Lower lobe of right lung (tissue), 2 donors: ENCODE data around the gene WDR77. TPM values are rescaled to one million over a fixed set of nuclear protein-coding genes. Genes with fewer than 3 reads are reported as not detected.

Experiments
- ATAC-seq, 2 donors: fragments of 200-7000 bp; cut with Tn5 transposase; one replicate each; pipeline ENCODE4 v1.9.1; 2020 to 2022; ENCODE audit warnings: mild to moderate bottlenecking in 2 of 2, moderate library complexity in 2 of 2
- DNase-seq: peaks from one replicate; pipeline ENCODE4 v3.0.0-alpha.2; 2020
- H3K27ac ChIP-seq: fragments of 200-600 bp; one replicate; pipeline ENCODE4 v1.8.0; 2022
- H3K27me3 ChIP-seq: fragments of 200-600 bp; one replicate; pipeline ENCODE4 v1.8.0; 2022; ENCODE audit warnings: low read depth
- H3K36me3 ChIP-seq: fragments of 200-600 bp; one replicate; pipeline ENCODE4 v1.8.0; 2022; ENCODE audit warnings: mild to moderate bottlenecking
- H3K4me1 ChIP-seq: fragments of 200-600 bp; one replicate; pipeline ENCODE4 v1.8.0; 2022
- H3K4me3 ChIP-seq: fragments of 200-600 bp; one replicate; pipeline ENCODE4 v1.8.0; 2022; ENCODE audit warnings: mild to moderate bottlenecking
- H3K9me3 ChIP-seq: fragments of 200-600 bp; one replicate; pipeline ENCODE4 v1.8.0; 2022
- CTCF ChIP-seq: fragments of 200-600 bp; IDR thresholded peaks from one replicate; pipeline ENCODE4 v1.8.0; 2022; ENCODE audit warnings: antibody characterized with exemption, mild to moderate bottlenecking
- intact Hi-C: fragments of 100-400 bp; cut with DNase I; formaldehyde crosslinking; loops from one replicate; pipeline ENCODE4 v1.11.0; 2022
- total RNA-seq: library from RNA; stranded (reverse); fragmentation: NEBNext Ultra II Directional; extraction: Animal tissue kit (Norgen Biotek cat#: 25700); gene quantifications from one replicate; pipeline ENCODE4 v1.2.1, GENCODE V29; 2021
- donor health status: DM: no; HTN: yes; CAD: no; lungs with severe emphysema.

WDR77 gene
- total RNA-seq, 1 donor from 2014 or later = 15.1 TPM

- Histone ChIP-seq H3K4me1 (peaks cover 16% of the 10 kb centered on the region), H3K9me3 (no peaks in the 10 kb centered on the region), H3K27me3 (no peaks in the 10 kb centered on the region), H3K27ac (peak overlapping the region; percentile 70), H3K36me3 (no peaks in the 10 kb centered on the region), H3K4me3 (no peak overlapping the region)
- no peak for TF ChIP-seq CTCF
- ATAC-seq = peak; percentile 80
- intact Hi-C loops = loop anchor here (10.0 kb wide), 1 partner anchor 275 kb away; no protein-coding TSS in a partner anchor
- no peak for DNase-seq
Observed at GRCh38 chr1:111489604-111490003, 40.5 kb upstream of the WDR77 start.

GRCh38 chr1:111488669-111489068 is 39.6 kb upstream of the WDR77 start:
- H3K9me3 ChIP-seq = no peaks in the 10 kb centered on the region
- no peak for TF ChIP-seq CTCF
- H3K27ac ChIP-seq = no peak overlapping the region
- no peak for DNase-seq
- no peak for ATAC-seq
- peaks cover 16% of the 10 kb centered on the region for H3K4me1 ChIP-seq
- H3K36me3 ChIP-seq = no peaks in the 10 kb centered on the region
- intact Hi-C loops = loop anchor here (10.0 kb wide), 1 partner anchor 276 kb away; no protein-coding TSS in a partner anchor
- H3K27me3 ChIP-seq = no peaks in the 10 kb centered on the region
- H3K4me3 ChIP-seq = no peak overlapping the region

GRCh38 chr1:111487133-111487532 is 38.1 kb upstream of the WDR77 start:
- Histone ChIP-seq H3K4me1 (peaks cover 16% of the 10 kb centered on the region), H3K4me3 (no peak overlapping the region), H3K27me3 (no peaks in the 10 kb centered on the region), H3K27ac (no peak overlapping the region), H3K36me3 (no peaks in the 10 kb centered on the region), H3K9me3 (no peaks in the 10 kb centered on the region)
- intact Hi-C loops = loop anchor here (10.0 kb wide), 1 partner anchor 278 kb away; no protein-coding TSS in a partner anchor
- DNase-seq (no peak), ATAC-seq (no peak)
- TF ChIP-seq CTCF = no peak

GRCh38 chr1:111486431-111486830 is 37.4 kb upstream of the WDR77 start:
- peaks cover 21% of the 10 kb centered on the region for H3K4me1 ChIP-seq

GRCh38 chr1:111484391-111485026 is 35.5 kb upstream of the WDR77 start:
- no peaks in the 10 kb centered on the region for H3K27me3 ChIP-seq
- H3K27ac ChIP-seq = no peak overlapping the region
- H3K36me3 ChIP-seq = no peaks in the 10 kb centered on the region
- H3K4me1 ChIP-seq = peaks cover 18% of the 10 kb centered on the region
- intact Hi-C loops = loop anchor here (10.0 kb wide), 1 partner anchor 280 kb away; no protein-coding TSS in a partner anchor
- ATAC-seq (no peak), DNase-seq (no peak)
- H3K9me3 ChIP-seq = no peaks in the 10 kb centered on the region
- no peak for TF ChIP-seq CTCF
- H3K4me3 ChIP-seq = no peak overlapping the region

More at GRCh38 chr1:111486431-111486830, 37.4 kb upstream of the WDR77 start:
- H3K36me3 ChIP-seq = no peaks in the 10 kb centered on the region
- ATAC-seq (no peak), DNase-seq (no peak)
- intact Hi-C loops = loop anchor here (10.0 kb wide), 1 partner anchor 278 kb away; no protein-coding TSS in a partner anchor
- no peaks in the 10 kb centered on the region for H3K27me3 ChIP-seq
- no peak for TF ChIP-seq CTCF
- H3K4me3 ChIP-seq = no peak overlapping the region
- H3K27ac ChIP-seq = no peak overlapping the region
- H3K9me3 ChIP-seq = no peaks in the 10 kb centered on the region
